ENCODE results near the gene PPP3R1.

The PPP3R1 gene

GRCh38 chr2:68158134-68158447 is 94.2 kb downstream of the PPP3R1 start:
- no peaks in the 10 kb centered on the region for H3K9me3 ChIP-seq (ENCODE audit: insufficient read depth, low read length)

GRCh38 chr2:68157402-68158133 is 94.8 kb downstream of the PPP3R1 start, which contains the start of gene PNO1:
Gene PNO1, plus strand, starts transcription at chr2:68157888. Its CDS starts 47 bp downstream, at chr2:68157935.
- H3K9ac ChIP-seq (ENCODE audit: low read length) = peak within 1 kb of the TSS; percentile 89
- peaks cover 7% of the 10 kb centered on the region; the same call in 1 of the 2 replicates for H3F3A ChIP-seq (ENCODE audit: insufficient read depth)
- peaks cover 47% of the 10 kb centered on the region for H3K79me2 ChIP-seq (ENCODE audit: insufficient read depth, low read length)
- H3K27ac ChIP-seq (ENCODE audit: low read depth, low read length) = peak within 1 kb of the TSS; percentile 82
- TF ChIP-seq EZH2phosphoT487 (conservative IDR thresholded peaks at IDR 0.05; ENCODE audit: low read length) (no peak), CTCF (IDR thresholded peaks at IDR 0.05; ENCODE audit: insufficient read depth, low read length, poor library complexity, severe bottlenecking) (no peak)
- H3K27me3 ChIP-seq (ENCODE audit: low read length) = no peaks in the 10 kb centered on the region
- peaks cover 14% of the 10 kb centered on the region; the same call in 1 of the 2 replicates for H3K36me3 ChIP-seq (ENCODE audit: low read length)
- H3K4me2 ChIP-seq (ENCODE audit: low read depth, low read length, poor library complexity, severe bottlenecking) = peak within 1 kb of the TSS; percentile 92
- no peaks in the 10 kb centered on the region for H3K9me3 ChIP-seq (ENCODE audit: insufficient read depth, low read length)
- H3K4me3 ChIP-seq (ENCODE audit: insufficient read depth, low read length, poor library complexity, severe bottlenecking) = peak within 1 kb of the TSS; percentile 85
- H2AFZ ChIP-seq (ENCODE audit: low read depth, low read length, severe bottlenecking) = peak within 1 kb of the TSS; percentile 69
- no peaks in the 10 kb centered on the region for H3K9me2 ChIP-seq (replicated peaks; ENCODE audit: insufficient read depth, low read length)
- H4K20me1 ChIP-seq (ENCODE audit: low read depth, low read length) = no peaks in the 10 kb centered on the region

More at GRCh38 chr2:68158134-68158447, 94.2 kb downstream of the PPP3R1 start:
- H3F3A ChIP-seq (ENCODE audit: insufficient read depth) = peaks cover 4% of the 10 kb centered on the region; the same call in 1 of the 2 replicates
- H3K4me2 ChIP-seq (ENCODE audit: low read depth, low read length, poor library complexity, severe bottlenecking) = peak overlapping the region; percentile 92
- peaks cover 50% of the 10 kb centered on the region for H3K79me2 ChIP-seq (ENCODE audit: insufficient read depth, low read length)
- peak overlapping the region; percentile 85 for H3K4me3 ChIP-seq (ENCODE audit: insufficient read depth, low read length, poor library complexity, severe bottlenecking)
- H3K27ac ChIP-seq (ENCODE audit: low read depth, low read length) = peak overlapping the region; percentile 3
- no peak for TF ChIP-seq CTCF (IDR thresholded peaks at IDR 0.05; ENCODE audit: insufficient read depth, low read length, poor library complexity, severe bottlenecking)
- no peak for TF ChIP-seq EZH2phosphoT487 (conservative IDR thresholded peaks at IDR 0.05; ENCODE audit: low read length)
- peak overlapping the region; percentile 69 for H2AFZ ChIP-seq (ENCODE audit: low read depth, low read length, severe bottlenecking)
- no peaks in the 10 kb centered on the region for H3K27me3 ChIP-seq (ENCODE audit: low read length)
- peak overlapping the region; percentile 89 for H3K9ac ChIP-seq (ENCODE audit: low read length)
- H4K20me1 ChIP-seq (ENCODE audit: low read depth, low read length) = no peaks in the 10 kb centered on the region
- no peaks in the 10 kb centered on the region for H3K9me2 ChIP-seq (replicated peaks; ENCODE audit: insufficient read depth, low read length)
- peaks cover 18% of the 10 kb centered on the region; the same call in 1 of the 2 replicates for H3K36me3 ChIP-seq (ENCODE audit: low read length)

- Histone ChIP-seq H2AFZ (ENCODE audit: low read depth, low read length, severe bottlenecking) (peak overlapping the region; percentile 69), H3K27me3 (ENCODE audit: low read length) (no peaks in the 10 kb centered on the region), H3K9ac (ENCODE audit: low read length) (peak overlapping the region; percentile 89), H3F3A (ENCODE audit: insufficient read depth) (peaks cover 7% of the 10 kb centered on the region; the same call in 1 of the 2 replicates), H3K9me3 (ENCODE audit: insufficient read depth, low read length) (no peaks in the 10 kb centered on the region), H3K27ac (ENCODE audit: low read depth, low read length) (peak overlapping the region; percentile 82), H3K4me2 (ENCODE audit: low read depth, low read length, poor library complexity, severe bottlenecking) (peak overlapping the region; percentile 92), H3K36me3 (ENCODE audit: low read length) (peaks cover 10% of the 10 kb centered on the region; the same call in 1 of the 2 replicates), H4K20me1 (ENCODE audit: low read depth, low read length) (no peaks in the 10 kb centered on the region), H3K9me2 (replicated peaks; ENCODE audit: insufficient read depth, low read length) (no peaks in the 10 kb centered on the region), H3K4me3 (ENCODE audit: insufficient read depth, low read length, poor library complexity, severe bottlenecking) (peak overlapping the region; percentile 85), H3K79me2 (ENCODE audit: insufficient read depth, low read length) (peaks cover 45% of the 10 kb centered on the region)
- TF ChIP-seq CTCF (IDR thresholded peaks at IDR 0.05; ENCODE audit: insufficient read depth, low read length, poor library complexity, severe bottlenecking) = no peak
- TF ChIP-seq EZH2phosphoT487 (conservative IDR thresholded peaks at IDR 0.05; ENCODE audit: low read length) = no peak
These were observed 95.3 kb downstream of the PPP3R1 start for GRCh38 chr2:68157002-68157401.

Data from SU-DHL-6 (cell line).